LNCaP clone FGC (cell line): ENCODE measurements around the gene NOX3.

Source experiments
- DNase-seq: peaks from one replicate; pipeline ENCODE4 v3.0.0-alpha.2; 2011; ENCODE audit warnings: low read depth
- H3K4me3 ChIP-seq: 2 replicates; pipeline ENCODE4 v1.5.1; 2011; ENCODE audit warnings: mild to moderate bottlenecking, low read depth, low read length, control low read depth
- CTCF ChIP-seq: IDR thresholded peaks from 2 replicates; pipeline ENCODE4 v1.5.1; 2012; ENCODE audit warnings: mild to moderate bottlenecking; ENCODE audit not compliant: control insufficient read depth, insufficient read depth; ENCODE audit errors: extremely low read depth

Gene NOX3

GRCh38 chr6:155449450-155450239, 6.0 kb downstream of the NOX3 start:
- H3K4me3 ChIP-seq = no peak overlapping the region
- TF ChIP-seq CTCF = no peak
- no peak for DNase-seq

GRCh38 chr6:155448668-155449449, 6.8 kb downstream of the NOX3 start:
- no peak for TF ChIP-seq CTCF
- H3K4me3 ChIP-seq = no peak overlapping the region
- DNase-seq = no peak

- H3K4me3 ChIP-seq = no peak overlapping the region
- no peak for TF ChIP-seq CTCF
- DNase-seq = no peak
Observed at GRCh38 chr6:155447949-155448348, 7.7 kb downstream of the NOX3 start.

- no peak for TF ChIP-seq CTCF
- H3K4me3 ChIP-seq = no peak overlapping the region
- no peak for DNase-seq
Observed at GRCh38 chr6:155444952-155445903, 10.4 kb downstream of the NOX3 start.

GRCh38 chr6:155444120-155444917, 11.3 kb downstream of the NOX3 start:
- TF ChIP-seq CTCF = no peak
- no peak for DNase-seq
- H3K4me3 ChIP-seq = no peak overlapping the region

- H3K4me3 ChIP-seq = no peak overlapping the region
- DNase-seq = no peak
- no peak for TF ChIP-seq CTCF
Observed at GRCh38 chr6:155443168-155443567, 12.5 kb downstream of the NOX3 start.
